ENCODE data around the gene C3orf62.

DNA sequence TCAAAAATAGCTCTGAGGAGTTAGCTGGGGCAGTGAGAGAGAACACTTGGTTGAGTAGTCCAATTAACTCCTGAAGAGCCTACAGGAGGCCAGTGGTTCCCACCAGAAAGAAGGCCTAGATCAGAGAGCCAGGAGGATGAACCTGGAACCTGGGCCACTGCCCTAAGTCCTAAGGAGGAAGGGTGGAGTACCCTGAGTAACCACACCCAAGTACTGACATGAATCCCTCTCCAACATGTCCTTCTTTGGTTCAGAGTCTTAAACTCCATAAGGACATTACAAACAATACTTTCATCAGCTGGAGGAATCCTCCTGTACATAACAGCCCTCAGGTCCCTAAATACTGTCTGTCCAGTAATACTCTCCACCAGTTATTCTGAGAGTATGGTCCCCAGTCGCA is 25.6 kb upstream of the C3orf62 start:
- TF ChIP-seq SUZ12 (IDR thresholded peaks at IDR 0.05), result no peak
- TF ChIP-seq, protein P1, sequence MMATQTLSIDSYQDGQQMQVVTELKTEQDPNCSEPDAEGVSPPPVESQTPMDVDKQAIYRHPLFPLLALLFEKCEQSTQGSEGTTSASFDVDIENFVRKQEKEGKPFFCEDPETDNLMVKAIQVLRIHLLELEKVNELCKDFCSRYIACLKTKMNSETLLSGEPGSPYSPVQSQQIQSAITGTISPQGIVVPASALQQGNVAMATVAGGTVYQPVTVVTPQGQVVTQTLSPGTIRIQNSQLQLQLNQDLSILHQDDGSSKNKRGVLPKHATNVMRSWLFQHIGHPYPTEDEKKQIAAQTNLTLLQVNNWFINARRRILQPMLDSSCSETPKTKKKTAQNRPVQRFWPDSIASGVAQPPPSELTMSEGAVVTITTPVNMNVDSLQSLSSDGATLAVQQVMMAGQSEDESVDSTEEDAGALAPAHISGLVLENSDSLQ (IDR thresholded peaks at IDR 0.05), result no peak
- TF ChIP-seq SP1 (IDR thresholded peaks at IDR 0.05), result no peak
- TF ChIP-seq FOXM1 (IDR thresholded peaks at IDR 0.05; ENCODE audit: borderline replicate concordance), result no peak
- no peak for TF ChIP-seq FOXA1 (IDR thresholded peaks at IDR 0.05)
- TF ChIP-seq ELF4 (IDR thresholded peaks at IDR 0.05), result no peak

Measured in HEK293T (cell line).